Measurements from ENCODE around the gene TENT4B. TPM values are rescaled to one million over a fixed set of nuclear protein-coding genes. Genes with fewer than 3 reads are reported as not detected.

The TENT4B gene
- total RNA-seq, 1 experiment from 2014 or later: 11.4 TPM

DNA sequence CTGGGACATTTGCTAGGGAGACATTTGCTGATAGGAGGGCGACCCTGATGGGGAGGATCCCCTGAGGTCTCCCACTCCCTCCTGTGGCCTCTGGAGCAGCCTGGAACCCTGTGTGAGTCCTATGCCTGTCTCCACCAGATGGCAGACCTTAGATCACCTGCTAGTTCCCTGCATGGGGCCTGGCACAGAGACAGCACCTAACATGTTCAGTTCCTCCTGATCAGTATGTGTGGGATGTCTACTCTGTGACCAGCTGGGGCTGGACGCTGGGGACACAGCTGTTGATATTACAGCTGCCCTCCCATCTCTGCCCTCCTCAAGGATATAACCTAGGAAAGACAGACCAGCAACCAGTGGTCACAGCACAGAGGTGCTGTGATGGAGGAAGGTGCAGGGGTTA, 112.2 kb downstream of the TENT4B start:
- no peak for DNase-seq
- intact Hi-C loops (cut with micrococcal nuclease; ENCODE audit: unreplicated experiment): no loop called here
- CTCF ChIA-PET: no interaction called here

DNA sequence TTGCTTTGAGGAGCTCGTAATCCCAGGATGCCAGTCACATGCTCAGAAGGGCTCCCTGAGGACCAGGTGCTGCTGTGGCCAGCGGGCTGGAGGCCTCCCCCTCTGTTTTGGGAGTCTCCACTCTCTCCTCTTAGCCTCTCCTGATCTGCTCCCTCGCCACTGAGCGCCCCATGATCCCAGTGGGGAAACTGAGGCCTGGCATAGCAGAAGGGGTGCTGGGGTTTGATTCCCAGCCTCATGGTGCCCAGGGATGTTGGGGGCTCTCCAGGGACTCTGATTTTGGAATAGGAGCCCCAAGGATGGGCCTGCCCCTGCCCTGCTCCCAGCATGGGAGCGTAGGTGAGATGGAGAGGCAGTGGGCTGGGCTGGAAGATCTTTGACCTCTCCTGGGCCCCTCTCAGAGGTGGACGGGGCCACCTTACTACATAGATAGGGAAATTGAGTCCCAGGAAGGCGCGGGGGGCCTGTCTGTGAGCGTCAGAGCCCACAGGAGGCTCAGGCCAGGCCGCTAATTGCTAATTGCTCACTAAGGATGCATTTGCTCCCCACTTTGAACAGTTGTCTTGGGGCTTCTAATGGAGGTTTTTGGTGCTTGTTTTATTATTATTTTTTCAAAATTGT, 112.7 kb downstream of the TENT4B start:
- peak overlapping the region; percentile 43; the same call in 1 of the 2 replicates for H3K4me3 ChIP-seq
- intact Hi-C loops (cut with micrococcal nuclease; ENCODE audit: unreplicated experiment): no loop called here

More for the DNA sequence above, 112.2 kb downstream of the TENT4B start:
- no peaks in the 10 kb centered on the region for H3K27me3 ChIP-seq (ENCODE audit: insufficient read depth, low read depth)
- peaks cover 19% of the 10 kb centered on the region; the same call in 1 of the 2 replicates for H3F3A ChIP-seq (ENCODE audit: insufficient read depth, low read depth)
- H2AFZ ChIP-seq: no peak overlapping the region
- H3K4me3 ChIP-seq: no peak overlapping the region
- TF ChIP-seq, protein P1, sequence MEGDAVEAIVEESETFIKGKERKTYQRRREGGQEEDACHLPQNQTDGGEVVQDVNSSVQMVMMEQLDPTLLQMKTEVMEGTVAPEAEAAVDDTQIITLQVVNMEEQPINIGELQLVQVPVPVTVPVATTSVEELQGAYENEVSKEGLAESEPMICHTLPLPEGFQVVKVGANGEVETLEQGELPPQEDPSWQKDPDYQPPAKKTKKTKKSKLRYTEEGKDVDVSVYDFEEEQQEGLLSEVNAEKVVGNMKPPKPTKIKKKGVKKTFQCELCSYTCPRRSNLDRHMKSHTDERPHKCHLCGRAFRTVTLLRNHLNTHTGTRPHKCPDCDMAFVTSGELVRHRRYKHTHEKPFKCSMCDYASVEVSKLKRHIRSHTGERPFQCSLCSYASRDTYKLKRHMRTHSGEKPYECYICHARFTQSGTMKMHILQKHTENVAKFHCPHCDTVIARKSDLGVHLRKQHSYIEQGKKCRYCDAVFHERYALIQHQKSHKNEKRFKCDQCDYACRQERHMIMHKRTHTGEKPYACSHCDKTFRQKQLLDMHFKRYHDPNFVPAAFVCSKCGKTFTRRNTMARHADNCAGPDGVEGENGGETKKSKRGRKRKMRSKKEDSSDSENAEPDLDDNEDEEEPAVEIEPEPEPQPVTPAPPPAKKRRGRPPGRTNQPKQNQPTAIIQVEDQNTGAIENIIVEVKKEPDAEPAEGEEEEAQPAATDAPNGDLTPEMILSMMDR (conservative IDR thresholded peaks at IDR 0.05): no peak; the same call in 1 of the 2 replicates
- no peak for TF ChIP-seq EZH2 (IDR thresholded peaks at IDR 0.05; ENCODE audit: low read depth)
- no TSS peak for BruUV-seq (replicated peaks)
- no peak overlapping the region for H3K27ac ChIP-seq
- no peak overlapping the region for H3K4me2 ChIP-seq
- POLR2A ChIA-PET (ENCODE audit: unreplicated experiment): no interaction called here
- H3K9me3 ChIP-seq (ENCODE audit: insufficient read depth, low read depth): no peaks in the 10 kb centered on the region
- H3K36me3 ChIP-seq (ENCODE audit: low read depth): no peaks in the 10 kb centered on the region
- no peaks in the 10 kb centered on the region for H3K9me2 ChIP-seq (ENCODE audit: insufficient read depth)
- peaks cover 34% of the 10 kb centered on the region for H3K4me1 ChIP-seq (replicated peaks; ENCODE audit: insufficient read depth)
- no peaks in the 10 kb centered on the region for H3K79me2 ChIP-seq (ENCODE audit: low read depth)
- H4K20me1 ChIP-seq (ENCODE audit: insufficient read depth): no peaks in the 10 kb centered on the region

DNA sequence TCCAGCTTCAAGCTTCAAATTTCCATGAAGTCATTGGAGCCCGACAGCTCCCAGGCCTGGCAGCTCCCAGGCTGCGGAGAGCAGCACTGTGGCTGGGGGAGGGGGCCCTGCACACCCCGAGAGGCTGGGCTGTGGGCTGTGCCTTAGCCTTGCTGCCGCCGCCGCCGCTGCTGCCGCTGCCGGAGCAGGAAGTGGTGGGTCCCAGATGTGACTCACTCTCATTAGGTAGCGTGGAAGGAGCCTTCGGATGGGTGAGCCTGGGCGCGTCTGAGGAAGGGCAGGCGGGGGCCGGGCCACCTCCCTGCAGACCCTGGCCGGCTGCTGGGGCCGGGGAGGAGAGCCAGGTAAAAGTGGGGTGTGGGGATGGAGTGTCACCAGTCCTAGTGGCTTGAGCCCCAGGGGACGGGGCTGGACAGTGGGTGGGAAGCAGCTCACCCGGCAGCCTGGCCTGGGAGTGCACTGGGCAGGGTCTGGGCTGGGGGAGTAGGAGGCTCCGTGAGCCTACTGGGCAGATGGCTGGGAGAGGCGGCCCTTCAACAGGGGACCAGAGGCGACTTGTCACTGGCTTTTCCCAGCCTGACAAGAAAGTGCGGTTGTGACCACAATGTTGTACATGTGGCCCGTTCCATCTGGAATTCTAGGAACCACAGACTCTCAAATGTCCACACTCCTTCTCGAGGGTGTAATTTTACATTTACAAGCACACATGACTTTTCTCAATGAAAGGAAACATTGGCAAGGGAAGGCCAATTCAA, 113.4 kb downstream of the TENT4B start, which contains the start of gene ADCY7:
Gene ADCY7, plus strand, starts transcription at position 215 of the 755 bp plus-strand sequence. CDS start 21,629 bp downstream, outside the sequence.
- peak; percentile 66 to 77 for DNase-seq
- H3K4me1 ChIP-seq (replicated peaks; ENCODE audit: insufficient read depth): peaks cover 35% of the 10 kb centered on the region
- H3K27ac ChIP-seq: 0 out of 2 replicates have a peak within 1 kb of the TSS, but pooled peaks have one; percentile 30
- no peaks in the 10 kb centered on the region for H4K20me1 ChIP-seq (ENCODE audit: insufficient read depth)
- no TSS peak for BruUV-seq (replicated peaks)
- H3K27me3 ChIP-seq (ENCODE audit: insufficient read depth, low read depth): no peaks in the 10 kb centered on the region
- ChIA-PET POLR2A (ENCODE audit: unreplicated experiment) (interaction anchor here (0.6 kb wide), 1 partner anchor 396 kb away, joined by 3 read pairs; no protein-coding TSS in a partner anchor), CTCF (interaction anchor here (0.6 to 0.7 kb wide), 3 partner anchors 11 to 1574 kb away, joined by 3 to 6 read pairs (median 3); no protein-coding TSS in a partner anchor)
- peaks cover 19% of the 10 kb centered on the region; the same call in 1 of the 2 replicates for H3F3A ChIP-seq (ENCODE audit: insufficient read depth, low read depth)
- H3K4me3 ChIP-seq: peak within 1 kb of the TSS; percentile 43; the same call in 1 of the 2 replicates
- H3K79me2 ChIP-seq (ENCODE audit: low read depth): no peaks in the 10 kb centered on the region
- no peaks in the 10 kb centered on the region for H3K9me2 ChIP-seq (ENCODE audit: insufficient read depth)
- peak within 1 kb of the TSS; percentile 76 for H3K4me2 ChIP-seq
- TF ChIP-seq, protein P1 (conservative IDR thresholded peaks at IDR 0.05): no peak
- no peak for TF ChIP-seq EZH2 (IDR thresholded peaks at IDR 0.05; ENCODE audit: low read depth)
- H3K9me3 ChIP-seq (ENCODE audit: insufficient read depth, low read depth): no peaks in the 10 kb centered on the region
- H3K36me3 ChIP-seq (ENCODE audit: low read depth): no peaks in the 10 kb centered on the region
- intact Hi-C loops (cut with micrococcal nuclease; ENCODE audit: unreplicated experiment): no loop called here
- peak within 1 kb of the TSS; percentile 66 for H2AFZ ChIP-seq

More for the DNA sequence above, 112.7 kb downstream of the TENT4B start:
- BruUV-seq (replicated peaks): no TSS peak
- ChIA-PET POLR2A (ENCODE audit: unreplicated experiment) (interaction anchor here (0.6 kb wide), 1 partner anchor 397 kb away, joined by 3 read pairs; no protein-coding TSS in a partner anchor), CTCF (interaction anchor here (0.6 kb wide), 2 partner anchors 11 to 1573 kb away, joined by 3 to 6 read pairs; no protein-coding TSS in a partner anchor)
- H3K9me3 ChIP-seq (ENCODE audit: insufficient read depth, low read depth): no peaks in the 10 kb centered on the region
- no peaks in the 10 kb centered on the region for H3K79me2 ChIP-seq (ENCODE audit: low read depth)
- H4K20me1 ChIP-seq (ENCODE audit: insufficient read depth): no peaks in the 10 kb centered on the region
- no peaks in the 10 kb centered on the region for H3K27me3 ChIP-seq (ENCODE audit: insufficient read depth, low read depth)
- TF ChIP-seq, protein P1 (conservative IDR thresholded peaks at IDR 0.05): no peak
- TF ChIP-seq EZH2 (IDR thresholded peaks at IDR 0.05; ENCODE audit: low read depth): no peak
- H3K27ac ChIP-seq: 0 out of 2 replicates have a peak overlapping the region, but pooled peaks have one; percentile 30
- H3K4me1 ChIP-seq (replicated peaks; ENCODE audit: insufficient read depth): peaks cover 34% of the 10 kb centered on the region
- H3K4me2 ChIP-seq: peak overlapping the region; percentile 76
- no peaks in the 10 kb centered on the region for H3K36me3 ChIP-seq (ENCODE audit: low read depth)
- no peaks in the 10 kb centered on the region for H3K9me2 ChIP-seq (ENCODE audit: insufficient read depth)
- H3F3A ChIP-seq (ENCODE audit: insufficient read depth, low read depth): peaks cover 19% of the 10 kb centered on the region; the same call in 1 of the 2 replicates
- no peak for DNase-seq
- 0 out of 2 replicates have a peak overlapping the region, but pooled peaks have one; percentile 66 for H2AFZ ChIP-seq
